GM23338 (cell line): ENCODE data around the gene ECSCR. TPM values are rescaled to one million over a fixed set of nuclear protein-coding genes. Genes with fewer than 3 reads are reported as not detected.

Experiments
- ATAC-seq: fragments of 200-7000 bp; cut with Tn5 transposase; 3 replicates; pipeline ENCODE4 v1.9.1; 2020
- DNase-seq: peaks from one replicate; pipeline ENCODE4 v3.0.0-alpha.2; 2015; ENCODE audit warnings: low spot score
- H2AFZ ChIP-seq: fragments of 200-600 bp; sonication (generic); 2 replicates; pipeline ENCODE4 v1.8.0; 2016; ENCODE audit warnings: antibody characterized with exemption, mild to moderate bottlenecking, moderate library complexity
- H3F3A ChIP-seq: fragments of 200-600 bp; sonication (generic); replicated peaks from 2 replicates; pipeline ENCODE4 v1.8.0; 2017; ENCODE audit warnings: antibody characterized with exemption, mixed run types, low read depth
- H3K27ac ChIP-seq: fragments of 200-600 bp; sonication (generic); 2 replicates; pipeline ENCODE4 v1.6.1; 2016; ENCODE audit warnings: low read depth
- H3K27me3 ChIP-seq: fragments of 200-600 bp; sonication (generic); 2 replicates; pipeline ENCODE4 v1.8.0; 2016; ENCODE audit warnings: mild to moderate bottlenecking, mixed run types, moderate library complexity; ENCODE audit not compliant: insufficient read depth
- H3K36me3 ChIP-seq: fragments of 200-600 bp; sonication (generic); 2 replicates; pipeline ENCODE4 v1.8.0; 2016; ENCODE audit warnings: mild to moderate bottlenecking; ENCODE audit not compliant: insufficient read depth
- H3K4me1 ChIP-seq: fragments of 200-600 bp; sonication (generic); 2 replicates; pipeline ENCODE4 v1.8.0; 2016; ENCODE audit warnings: mild to moderate bottlenecking, moderate library complexity; ENCODE audit not compliant: insufficient read depth
- H3K4me2 ChIP-seq: fragments of 200-600 bp; sonication (generic); 2 replicates; pipeline ENCODE4 v1.7.1; 2017; ENCODE audit warnings: mixed run types
- H3K4me3 ChIP-seq: fragments of 200-600 bp; sonication (generic); 2 replicates; pipeline ENCODE4 v1.6.1; 2016; ENCODE audit warnings: mixed run types
- H3K79me2 ChIP-seq: fragments of 200-600 bp; sonication (generic); replicated peaks from 2 replicates; pipeline ENCODE4 v1.8.0; 2017; ENCODE audit warnings: mild to moderate bottlenecking; ENCODE audit not compliant: insufficient read depth
- H3K9me2 ChIP-seq: fragments of 200-600 bp; sonication (generic); 2 replicates; pipeline ENCODE4 v1.8.0; 2017; ENCODE audit not compliant: insufficient read depth
- H4K20me1 ChIP-seq: fragments of 200-600 bp; sonication (generic); replicated peaks from 2 replicates; pipeline ENCODE4 v1.8.0; 2017; ENCODE audit warnings: mild to moderate bottlenecking; ENCODE audit not compliant: insufficient read depth
- H3K27ac Mint-ChIP-seq: 2 replicates; pipeline ENCODE4 v1.8.0; 2020; ENCODE audit warnings: inconsistent platforms, mild to moderate bottlenecking, moderate library complexity, mixed read lengths
- H3K27me3 Mint-ChIP-seq: 3 replicates; pipeline ENCODE4 v1.8.0; 2022; ENCODE audit warnings: low read depth, mild to moderate bottlenecking, moderate library complexity, mixed read lengths, inconsistent platforms; ENCODE audit not compliant: insufficient read depth, poor library complexity
- H3K36me3 Mint-ChIP-seq: 3 replicates; pipeline ENCODE4 v1.8.0; 2021; ENCODE audit warnings: low read depth, mild to moderate bottlenecking, inconsistent platforms, moderate library complexity, mixed read lengths
- H3K4me1 Mint-ChIP-seq: 3 replicates; pipeline ENCODE4 v1.8.0; 2020; ENCODE audit warnings: mild to moderate bottlenecking, inconsistent platforms, mixed read lengths
- H3K4me3 Mint-ChIP-seq: 3 replicates; pipeline ENCODE4 v1.8.0; 2021; ENCODE audit warnings: moderate library complexity, mild to moderate bottlenecking, inconsistent platforms, mixed read lengths
- H3K9me3 Mint-ChIP-seq: 3 replicates; pipeline ENCODE4 v1.8.0; 2020; ENCODE audit warnings: moderate library complexity, mild to moderate bottlenecking, inconsistent platforms, mixed read lengths
- CREB1 ChIP-seq: fragments of 250-450 bp; sonication (Bioruptor Pico); IDR thresholded peaks from 2 replicates; pipeline ENCODE4 v1.5.0; 2020; ENCODE audit warnings: low read depth, mild to moderate bottlenecking, moderate library complexity
- JUNB ChIP-seq: IDR thresholded peaks from one replicate; pipeline ENCODE4 v1.6.1; 2016; ENCODE audit warnings: antibody characterized with exemption; ENCODE audit not compliant: unreplicated experiment
- NANOG ChIP-seq: IDR thresholded peaks from 2 replicates; pipeline ENCODE4 v1.6.1; 2016; ENCODE audit warnings: antibody characterized with exemption, borderline replicate concordance
- POLR2AphosphoS5 ChIP-seq: IDR thresholded peaks from 2 replicates; pipeline ENCODE4 v1.6.1; 2016; ENCODE audit warnings: antibody characterized with exemption, low read depth
- STAT1 ChIP-seq: IDR thresholded peaks from one replicate; pipeline ENCODE4 v1.6.1; 2016; ENCODE audit warnings: antibody characterized with exemption; ENCODE audit not compliant: unreplicated experiment
- ZNF114 ChIP-seq: fragments of 250-450 bp; sonication (Bioruptor Pico); IDR thresholded peaks from 2 replicates; pipeline ENCODE4 v1.5.0; 2020; ENCODE audit warnings: mild to moderate bottlenecking, moderate library complexity
- ZNF331 ChIP-seq: fragments of 250-450 bp; sonication (Bioruptor Pico); IDR thresholded peaks from 2 replicates; pipeline ENCODE4 v1.5.0; 2020; ENCODE audit warnings: low read depth, mild to moderate bottlenecking, moderate library complexity
- polyA plus RNA-seq: library from polyadenylated mRNA; unstranded; fragments of >200 nt; fragmentation: Nextera tagmentation; extraction: Ambion mirVana; gene quantifications from 2 replicates; pipeline ENCODE4 v1.2.1, GENCODE V29; 2016
- total RNA-seq: library from RNA; depleted of rRNA; stranded (reverse); fragments of >200 nt; shearing (Covaris generic); gene quantifications from 2 replicates; pipeline ENCODE4 v1.2.3, GENCODE V29; 2014
- TF ChIP-seq, protein P1 (sequence below): IDR thresholded peaks from one replicate; pipeline ENCODE4 v1.6.1; 2018; ENCODE audit warnings: antibody characterized with exemption; ENCODE audit not compliant: unreplicated experiment
- TF ChIP-seq, protein P2 (sequence below), 2 experiments: fragments of 200-600 bp in 1 of 2; sonication (generic) in 1 of 2; conservative IDR thresholded peaks; 2 replicates each; pipeline versions ENCODE4 v1.5.1 to v1.6.1; 2016 to 2017; ENCODE audit warnings: antibody characterized with exemption in 2 of 2, low read depth in 2 of 2, mild to moderate bottlenecking in 2 of 2, moderate library complexity in 1 of 2

ECSCR gene
- total and polyA plus RNA-seq, 2 experiments from 2014 or later, result 2.2 to 2.6 TPM

DNA sequence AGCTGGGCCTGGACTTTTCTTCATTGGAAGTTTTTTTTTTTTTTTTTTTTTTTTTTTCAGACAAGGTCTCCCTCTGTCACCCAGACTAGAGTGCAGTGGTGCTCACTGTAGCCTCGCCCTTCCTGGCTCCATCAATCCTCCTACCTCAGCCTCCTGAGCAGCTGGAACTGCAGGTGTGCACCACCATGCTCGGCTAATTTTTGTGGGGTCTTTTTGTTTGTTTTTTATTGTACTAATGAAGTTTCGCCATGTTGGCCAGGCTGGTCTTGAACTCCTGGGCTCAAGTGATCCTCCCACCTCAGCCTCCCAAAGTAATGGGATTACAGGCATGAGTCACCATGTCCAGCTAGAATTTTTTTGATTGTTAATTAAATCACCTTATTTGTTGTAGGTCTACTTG is 26.9 kb downstream of the ECSCR start (continued):
- TF ChIP-seq, protein P1, sequence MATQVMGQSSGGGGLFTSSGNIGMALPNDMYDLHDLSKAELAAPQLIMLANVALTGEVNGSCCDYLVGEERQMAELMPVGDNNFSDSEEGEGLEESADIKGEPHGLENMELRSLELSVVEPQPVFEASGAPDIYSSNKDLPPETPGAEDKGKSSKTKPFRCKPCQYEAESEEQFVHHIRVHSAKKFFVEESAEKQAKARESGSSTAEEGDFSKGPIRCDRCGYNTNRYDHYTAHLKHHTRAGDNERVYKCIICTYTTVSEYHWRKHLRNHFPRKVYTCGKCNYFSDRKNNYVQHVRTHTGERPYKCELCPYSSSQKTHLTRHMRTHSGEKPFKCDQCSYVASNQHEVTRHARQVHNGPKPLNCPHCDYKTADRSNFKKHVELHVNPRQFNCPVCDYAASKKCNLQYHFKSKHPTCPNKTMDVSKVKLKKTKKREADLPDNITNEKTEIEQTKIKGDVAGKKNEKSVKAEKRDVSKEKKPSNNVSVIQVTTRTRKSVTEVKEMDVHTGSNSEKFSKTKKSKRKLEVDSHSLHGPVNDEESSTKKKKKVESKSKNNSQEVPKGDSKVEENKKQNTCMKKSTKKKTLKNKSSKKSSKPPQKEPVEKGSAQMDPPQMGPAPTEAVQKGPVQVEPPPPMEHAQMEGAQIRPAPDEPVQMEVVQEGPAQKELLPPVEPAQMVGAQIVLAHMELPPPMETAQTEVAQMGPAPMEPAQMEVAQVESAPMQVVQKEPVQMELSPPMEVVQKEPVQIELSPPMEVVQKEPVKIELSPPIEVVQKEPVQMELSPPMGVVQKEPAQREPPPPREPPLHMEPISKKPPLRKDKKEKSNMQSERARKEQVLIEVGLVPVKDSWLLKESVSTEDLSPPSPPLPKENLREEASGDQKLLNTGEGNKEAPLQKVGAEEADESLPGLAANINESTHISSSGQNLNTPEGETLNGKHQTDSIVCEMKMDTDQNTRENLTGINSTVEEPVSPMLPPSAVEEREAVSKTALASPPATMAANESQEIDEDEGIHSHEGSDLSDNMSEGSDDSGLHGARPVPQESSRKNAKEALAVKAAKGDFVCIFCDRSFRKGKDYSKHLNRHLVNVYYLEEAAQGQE, result no peak
- no peak for TF ChIP-seq NANOG
- no peak for TF ChIP-seq ZNF114
- no peak for TF ChIP-seq CREB1 (CRISPR knock-in tag)
- TF ChIP-seq, protein P2, sequence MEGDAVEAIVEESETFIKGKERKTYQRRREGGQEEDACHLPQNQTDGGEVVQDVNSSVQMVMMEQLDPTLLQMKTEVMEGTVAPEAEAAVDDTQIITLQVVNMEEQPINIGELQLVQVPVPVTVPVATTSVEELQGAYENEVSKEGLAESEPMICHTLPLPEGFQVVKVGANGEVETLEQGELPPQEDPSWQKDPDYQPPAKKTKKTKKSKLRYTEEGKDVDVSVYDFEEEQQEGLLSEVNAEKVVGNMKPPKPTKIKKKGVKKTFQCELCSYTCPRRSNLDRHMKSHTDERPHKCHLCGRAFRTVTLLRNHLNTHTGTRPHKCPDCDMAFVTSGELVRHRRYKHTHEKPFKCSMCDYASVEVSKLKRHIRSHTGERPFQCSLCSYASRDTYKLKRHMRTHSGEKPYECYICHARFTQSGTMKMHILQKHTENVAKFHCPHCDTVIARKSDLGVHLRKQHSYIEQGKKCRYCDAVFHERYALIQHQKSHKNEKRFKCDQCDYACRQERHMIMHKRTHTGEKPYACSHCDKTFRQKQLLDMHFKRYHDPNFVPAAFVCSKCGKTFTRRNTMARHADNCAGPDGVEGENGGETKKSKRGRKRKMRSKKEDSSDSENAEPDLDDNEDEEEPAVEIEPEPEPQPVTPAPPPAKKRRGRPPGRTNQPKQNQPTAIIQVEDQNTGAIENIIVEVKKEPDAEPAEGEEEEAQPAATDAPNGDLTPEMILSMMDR (conservative IDR thresholded peaks at IDR 0.05; ENCODE audit: low read depth in 2 of 2), result no peak
- TF ChIP-seq JUNB, result no peak

DNA sequence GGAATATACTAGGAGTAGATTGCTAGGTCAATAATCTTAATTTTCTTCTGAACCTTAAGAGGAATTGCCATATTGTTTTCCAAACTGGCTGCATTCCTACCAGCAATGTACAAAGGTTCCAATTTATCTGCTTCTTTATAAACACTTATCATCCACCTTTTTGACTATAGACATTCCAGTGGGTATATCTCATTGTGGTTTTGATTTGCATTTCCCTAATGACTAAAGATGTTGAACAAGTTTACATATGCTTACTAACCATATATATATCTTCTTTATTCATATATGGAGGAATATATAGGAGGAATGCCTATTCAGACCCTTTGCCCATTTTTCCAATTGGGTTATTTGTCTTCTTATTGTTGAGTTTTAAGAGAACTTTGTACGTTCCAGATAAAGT is 30.8 kb downstream of the ECSCR start:
- no peak for ATAC-seq
- H3K27ac ChIP-seq, result no peak overlapping the region
- no peak overlapping the region for H3K4me3 ChIP-seq
- H4K20me1 ChIP-seq, result no peaks in the 10 kb centered on the region
- no peak overlapping the region for H2AFZ ChIP-seq
- Mint-ChIP-seq H3K27ac (no peak overlapping the region), H3K27me3 (peaks cover 1% of the 10 kb centered on the region), H3K36me3 (peaks cover 25% of the 10 kb centered on the region), H3K9me3 (no peaks in the 10 kb centered on the region), H3K4me1 (no peaks in the 10 kb centered on the region), H3K4me3 (no peak overlapping the region)
- TF ChIP-seq STAT1 (no peak), ZNF331 (CRISPR knock-in tag) (no peak), POLR2AphosphoS5 (no peak)
- TF ChIP-seq, protein P2 (conservative IDR thresholded peaks at IDR 0.05; ENCODE audit: low read depth in 2 of 2), result no peak
- no peaks in the 10 kb centered on the region; the same call in 1 of the 2 replicates for H3F3A ChIP-seq
- DNase-seq, result no peak
- peaks cover 10% of the 10 kb centered on the region for H3K36me3 ChIP-seq
- no peaks in the 10 kb centered on the region for H3K4me1 ChIP-seq
- no peak overlapping the region for H3K4me2 ChIP-seq
- no peaks in the 10 kb centered on the region for H3K79me2 ChIP-seq
- H3K9me2 ChIP-seq, result no peaks in the 10 kb centered on the region
- no peaks in the 10 kb centered on the region for H3K27me3 ChIP-seq
